ENCODE measurements around the gene ZBTB42. TPM values are rescaled to one million over a fixed set of nuclear protein-coding genes. Genes with fewer than 3 reads are reported as not detected.

ZBTB42 gene
- total RNA-seq, 2 donors from 2014 or later, result 1.3 to 3.0 TPM

Other genes with a start within 250 kb of the ZBTB42 start
- gene C14orf180, start 221.3 kb upstream of the ZBTB42 start, total RNA-seq, result not detected
- gene TMEM179, start 196.3 kb upstream of the ZBTB42 start, total RNA-seq, result under 1 TPM; 0.48 to 0.84 TPM
- gene INF2, start 111.5 kb upstream of the ZBTB42 start, total RNA-seq, result 10 to 100 TPM; 19.2 to 44.9 TPM
- gene ADSS1, start 76.9 kb upstream of the ZBTB42 start, total RNA-seq, result under 1 TPM; 0.50 to 0.61 TPM
- 100 to 1,000 TPM in 1 of 2 donors, 10 to 100 TPM in 1; 74.5 to 157 TPM for gene SIVA1, start 48.0 kb upstream of the ZBTB42 start, total RNA-seq
- 100 to 1,000 TPM; 128 to 229 TPM for gene AKT1, start 5.4 kb upstream of the ZBTB42 start, total RNA-seq
- 1 to 10 TPM; 3.4 to 3.8 TPM for gene CEP170B, start 64.2 kb downstream of the ZBTB42 start, total RNA-seq
- gene PLD4, start 123.8 kb downstream of the ZBTB42 start, total RNA-seq, result not detected
- not detected for gene AHNAK2, start 177.3 kb downstream of the ZBTB42 start, total RNA-seq
- gene CLBA1, start 184.7 kb downstream of the ZBTB42 start, total RNA-seq, result 1 to 10 TPM; 1.2 to 1.5 TPM
- 10 to 100 TPM; 39.9 to 71.5 TPM for gene CDCA4, start 220.0 kb downstream of the ZBTB42 start, total RNA-seq